ENCODE measurements around the gene PLPP6. TPM values are rescaled to one million over a fixed set of nuclear protein-coding genes. Genes with fewer than 3 reads are reported as not detected.

Gene PLPP6
- total RNA-seq, 4 donors from 2014 or later = 5.2 to 7.0 (median 6.1) TPM

DNA sequence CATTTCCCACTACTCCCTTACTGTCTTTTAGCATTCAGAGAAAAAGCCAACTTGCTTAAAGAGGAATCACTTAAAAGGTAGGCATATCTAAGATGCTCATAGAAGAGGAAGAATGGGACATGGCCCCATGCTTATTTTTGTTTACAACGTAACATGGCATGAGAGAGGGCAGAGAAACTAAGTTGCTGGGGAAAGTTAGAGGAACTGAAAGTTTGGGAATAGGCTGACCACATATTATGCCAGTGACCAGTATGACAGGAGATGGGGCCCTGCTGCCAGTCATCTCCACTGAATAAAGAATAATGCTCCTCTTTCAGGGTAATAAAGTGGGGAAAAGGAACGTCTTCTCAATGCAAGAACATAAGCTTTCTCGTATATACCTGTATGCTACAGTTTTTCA lies 1.9 kb downstream of the PLPP6 start:
- TF ChIP-seq, protein P1, sequence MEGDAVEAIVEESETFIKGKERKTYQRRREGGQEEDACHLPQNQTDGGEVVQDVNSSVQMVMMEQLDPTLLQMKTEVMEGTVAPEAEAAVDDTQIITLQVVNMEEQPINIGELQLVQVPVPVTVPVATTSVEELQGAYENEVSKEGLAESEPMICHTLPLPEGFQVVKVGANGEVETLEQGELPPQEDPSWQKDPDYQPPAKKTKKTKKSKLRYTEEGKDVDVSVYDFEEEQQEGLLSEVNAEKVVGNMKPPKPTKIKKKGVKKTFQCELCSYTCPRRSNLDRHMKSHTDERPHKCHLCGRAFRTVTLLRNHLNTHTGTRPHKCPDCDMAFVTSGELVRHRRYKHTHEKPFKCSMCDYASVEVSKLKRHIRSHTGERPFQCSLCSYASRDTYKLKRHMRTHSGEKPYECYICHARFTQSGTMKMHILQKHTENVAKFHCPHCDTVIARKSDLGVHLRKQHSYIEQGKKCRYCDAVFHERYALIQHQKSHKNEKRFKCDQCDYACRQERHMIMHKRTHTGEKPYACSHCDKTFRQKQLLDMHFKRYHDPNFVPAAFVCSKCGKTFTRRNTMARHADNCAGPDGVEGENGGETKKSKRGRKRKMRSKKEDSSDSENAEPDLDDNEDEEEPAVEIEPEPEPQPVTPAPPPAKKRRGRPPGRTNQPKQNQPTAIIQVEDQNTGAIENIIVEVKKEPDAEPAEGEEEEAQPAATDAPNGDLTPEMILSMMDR (IDR thresholded peaks at IDR 0.05; ENCODE audit: low read depth) = no peak

DNA sequence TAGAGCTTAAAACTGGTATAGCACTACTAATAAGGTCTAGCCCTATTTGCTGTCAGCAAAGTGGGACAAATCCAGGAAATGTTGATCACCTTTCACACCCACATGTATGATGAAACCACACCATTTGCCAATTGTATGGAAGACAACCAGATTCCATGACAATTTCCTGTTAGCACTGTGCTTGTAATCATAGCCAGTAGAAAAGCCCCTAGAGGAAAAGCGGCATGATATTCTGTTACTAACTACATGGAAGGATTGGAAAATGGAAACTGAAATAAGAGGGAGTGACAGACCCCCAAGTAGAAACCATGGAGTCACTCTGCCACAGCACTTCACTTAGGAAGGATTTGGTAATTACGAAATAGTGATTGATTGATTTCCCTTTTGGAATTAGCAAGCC lies 3.3 kb downstream of the PLPP6 start:
- TF ChIP-seq, protein P1 (IDR thresholded peaks at IDR 0.05; ENCODE audit: low read depth) = no peak

DNA sequence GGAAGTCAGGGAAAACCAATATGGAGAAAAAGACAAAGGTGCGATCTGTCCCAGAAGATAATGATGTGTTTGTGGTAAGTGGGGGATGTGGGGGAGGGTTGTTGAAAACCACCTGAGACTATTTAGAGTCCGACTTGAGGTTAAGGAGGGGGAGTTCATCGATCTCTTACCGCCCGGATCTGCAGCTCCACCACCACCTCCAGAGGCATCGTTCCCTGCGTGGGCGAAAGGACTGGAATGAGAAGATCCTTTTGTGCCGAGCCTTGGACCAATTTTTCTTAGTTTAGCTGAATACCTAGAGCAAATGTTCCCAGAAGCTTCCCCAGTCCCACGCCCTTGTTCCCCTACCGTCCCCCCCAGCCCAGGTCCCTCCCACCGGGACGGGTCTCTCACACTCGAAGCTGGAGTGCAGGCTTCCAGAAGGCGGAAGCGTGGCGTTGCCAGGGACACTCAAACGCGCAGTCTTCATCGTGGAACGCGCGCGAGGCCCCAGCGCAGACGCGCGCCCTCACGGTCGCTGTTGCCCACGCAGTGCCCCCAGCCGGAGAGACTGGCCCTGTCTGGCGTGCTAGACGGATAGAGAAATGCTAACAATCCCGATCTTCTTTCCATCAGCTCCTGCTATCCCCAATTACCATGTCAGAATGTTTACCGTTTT lies 4.1 kb downstream of the PLPP6 start, which contains the start of gene SPATA6L:
TSS of gene SPATA6L (minus strand) at position 439 of the 658 bp plus-strand sequence. CDS start at position 209, 230 bp downstream.
- TF ChIP-seq, protein P1 (IDR thresholded peaks at IDR 0.05; ENCODE audit: low read depth) = no peak

DNA sequence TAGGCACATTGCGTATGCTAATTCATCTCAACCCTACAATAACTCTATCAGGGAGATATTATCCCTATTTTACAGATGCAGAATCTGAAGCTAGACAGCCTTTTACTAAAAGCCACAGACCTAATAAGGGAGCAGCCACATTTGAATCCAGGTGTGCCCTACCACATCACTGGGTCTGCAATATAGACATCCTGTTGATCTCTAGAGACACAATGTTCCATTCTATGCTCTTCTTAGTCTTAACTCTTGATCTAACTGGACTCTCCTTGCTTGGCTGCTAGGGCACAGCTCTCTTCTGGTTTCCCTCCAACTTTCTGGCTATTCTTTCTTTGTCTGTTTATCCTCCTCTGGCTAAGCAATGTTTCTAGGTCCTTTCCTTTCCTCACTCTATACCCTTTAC lies 5.6 kb downstream of the PLPP6 start:
- TF ChIP-seq, protein P1 (IDR thresholded peaks at IDR 0.05; ENCODE audit: low read depth) = no peak

DNA sequence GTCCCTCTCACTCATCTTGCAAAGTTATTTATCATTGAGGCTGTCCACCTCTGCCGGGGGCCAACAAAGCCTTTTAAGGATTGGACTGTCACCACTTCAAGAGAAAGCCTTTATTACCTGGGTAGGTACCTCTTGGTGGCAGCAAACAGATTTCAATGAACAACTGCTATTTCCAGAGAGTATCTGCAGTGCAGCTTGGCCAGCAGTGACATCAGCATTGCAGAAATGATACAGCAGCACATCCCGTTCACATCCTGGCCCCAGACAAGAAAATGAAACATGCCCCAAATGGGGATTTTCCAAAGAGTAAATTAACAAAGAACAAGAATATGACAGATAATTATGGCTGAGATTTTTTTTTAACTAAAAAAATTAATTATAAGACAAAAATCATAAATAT lies 6.5 kb downstream of the PLPP6 start:
- TF ChIP-seq, protein P1 (IDR thresholded peaks at IDR 0.05; ENCODE audit: low read depth) = no peak

DNA sequence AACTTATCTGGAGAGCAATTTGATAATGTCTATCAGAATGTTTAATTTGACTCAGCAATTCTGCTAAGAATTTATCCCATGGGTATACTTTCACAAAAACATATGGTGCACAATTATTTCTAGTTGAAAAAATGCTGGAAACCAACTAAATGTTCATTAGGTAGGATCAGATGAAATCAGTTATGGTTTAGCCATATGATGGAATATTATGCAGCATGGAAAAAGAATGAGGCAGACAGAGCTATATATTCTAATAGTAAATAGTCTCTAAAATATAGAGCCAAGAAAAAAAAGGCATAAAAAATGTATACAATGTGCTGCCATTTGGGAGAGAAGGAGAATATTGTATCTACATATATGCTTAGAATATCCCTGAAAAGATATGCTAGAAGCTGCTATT lies 7.8 kb downstream of the PLPP6 start:
- TF ChIP-seq, protein P1 (IDR thresholded peaks at IDR 0.05; ENCODE audit: low read depth) = no peak

DNA sequence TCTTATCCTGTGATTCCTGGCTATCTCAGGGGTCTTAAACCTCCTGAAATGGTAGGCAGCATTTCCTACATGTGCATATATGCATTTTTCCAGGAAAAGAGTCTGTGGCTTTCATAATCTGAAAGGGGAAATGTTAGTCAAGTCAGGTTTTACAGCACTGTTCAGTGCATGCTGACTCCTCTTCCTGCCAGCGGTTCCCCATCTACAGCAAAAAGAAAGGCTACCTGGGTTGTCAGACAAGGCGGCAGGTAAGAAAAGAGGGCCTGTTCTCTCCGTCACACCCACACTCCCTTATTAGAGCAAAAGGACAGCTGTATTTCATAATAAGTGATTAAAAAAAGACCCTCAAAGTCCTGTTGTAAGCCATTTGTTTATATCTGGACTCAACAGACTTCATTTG lies 8.5 kb downstream of the PLPP6 start:
- TF ChIP-seq, protein P1 (IDR thresholded peaks at IDR 0.05; ENCODE audit: low read depth) = no peak

Data from subcutaneous adipose tissue (tissue), 4 donors.